HFFc6 (cell line): ENCODE data around the gene TNFSF13. TPM values are rescaled to one million over a fixed set of nuclear protein-coding genes. Genes with fewer than 3 reads are reported as not detected.

Experiments
- DNase-seq: peaks from one replicate; pipeline ENCODE4 v3.0.0-alpha.2; 2018
- H3K27ac Mint-ChIP-seq: 2 replicates; pipeline ENCODE4 v1.8.0; 2020; ENCODE audit warnings: mild to moderate bottlenecking, mixed read lengths
- H3K27me3 Mint-ChIP-seq: 2 replicates; pipeline ENCODE4 v1.8.0; 2021; ENCODE audit warnings: mild to moderate bottlenecking, moderate library complexity, mixed read lengths; ENCODE audit not compliant: insufficient read depth
- H3K36me3 Mint-ChIP-seq: 2 replicates; pipeline ENCODE4 v1.8.0; 2021; ENCODE audit warnings: low read depth, mixed read lengths
- H3K4me1 Mint-ChIP-seq: 2 replicates; pipeline ENCODE4 v1.8.0; 2020; ENCODE audit warnings: low read depth, mixed read lengths
- H3K4me3 Mint-ChIP-seq: 2 replicates; pipeline ENCODE4 v1.8.0; 2020; ENCODE audit warnings: mild to moderate bottlenecking, moderate library complexity, mixed read lengths
- H3K9me3 Mint-ChIP-seq: 2 replicates; pipeline ENCODE4 v1.8.0; 2020; ENCODE audit warnings: mild to moderate bottlenecking, mixed read lengths
- CTCF ChIP-seq: fragments of 200-600 bp; sonication (generic); IDR thresholded peaks from 2 replicates; pipeline ENCODE4 v1.5.0; 2021; ENCODE audit warnings: antibody characterized with exemption, mild to moderate bottlenecking
- total RNA-seq, 6 experiments: library from RNA; stranded (reverse); fragmentation: NEBNext Ultra II Directional; extraction: Animal tissue kit (Norgen Biotek cat#: 25700); gene quantifications; 2 replicates in 1 of 6; 3 replicates in 5 of 6; pipeline ENCODE4 v1.2.3, GENCODE V29; 2021

Gene TNFSF13
- total RNA-seq, 6 experiments from 2014 or later: 1.2 to 2.8 (median 1.5) TPM

- no peak overlapping the region for H3K27ac Mint-ChIP-seq
- DNase-seq: no peak
- no peaks in the 10 kb centered on the region for H3K4me1 Mint-ChIP-seq
- no peak for TF ChIP-seq CTCF
- peaks cover 9% of the 10 kb centered on the region for H3K27me3 Mint-ChIP-seq
- H3K36me3 Mint-ChIP-seq: peaks cover 20% of the 10 kb centered on the region
- H3K9me3 Mint-ChIP-seq: peaks cover 42% of the 10 kb centered on the region
- no peak overlapping the region for H3K4me3 Mint-ChIP-seq
Observed at GRCh38 chr17:7530023-7530900, 28.3 kb upstream of the TNFSF13 start.

GRCh38 chr17:7538050-7538449, 20.5 kb upstream of the TNFSF13 start:
- H3K4me1 Mint-ChIP-seq: 0 out of 2 replicates have a peak, but pooled peaks cover 6% of the 10 kb centered on the region
- no peak overlapping the region for H3K4me3 Mint-ChIP-seq
- no peak overlapping the region for H3K27ac Mint-ChIP-seq
- TF ChIP-seq CTCF: no peak
- H3K36me3 Mint-ChIP-seq: peaks cover 26% of the 10 kb centered on the region
- no peak for DNase-seq
- peaks cover 33% of the 10 kb centered on the region for H3K9me3 Mint-ChIP-seq
- peaks cover 12% of the 10 kb centered on the region for H3K27me3 Mint-ChIP-seq

- no peak for TF ChIP-seq CTCF
- DNase-seq: no peak
- Mint-ChIP-seq H3K4me1 (0 out of 2 replicates have a peak, but pooled peaks cover 6% of the 10 kb centered on the region), H3K9me3 (peaks cover 33% of the 10 kb centered on the region), H3K27ac (no peak overlapping the region), H3K4me3 (no peak overlapping the region), H3K27me3 (peaks cover 14% of the 10 kb centered on the region), H3K36me3 (peaks cover 26% of the 10 kb centered on the region)
Observed at GRCh38 chr17:7538891-7539545, 19.5 kb upstream of the TNFSF13 start.

DNA sequence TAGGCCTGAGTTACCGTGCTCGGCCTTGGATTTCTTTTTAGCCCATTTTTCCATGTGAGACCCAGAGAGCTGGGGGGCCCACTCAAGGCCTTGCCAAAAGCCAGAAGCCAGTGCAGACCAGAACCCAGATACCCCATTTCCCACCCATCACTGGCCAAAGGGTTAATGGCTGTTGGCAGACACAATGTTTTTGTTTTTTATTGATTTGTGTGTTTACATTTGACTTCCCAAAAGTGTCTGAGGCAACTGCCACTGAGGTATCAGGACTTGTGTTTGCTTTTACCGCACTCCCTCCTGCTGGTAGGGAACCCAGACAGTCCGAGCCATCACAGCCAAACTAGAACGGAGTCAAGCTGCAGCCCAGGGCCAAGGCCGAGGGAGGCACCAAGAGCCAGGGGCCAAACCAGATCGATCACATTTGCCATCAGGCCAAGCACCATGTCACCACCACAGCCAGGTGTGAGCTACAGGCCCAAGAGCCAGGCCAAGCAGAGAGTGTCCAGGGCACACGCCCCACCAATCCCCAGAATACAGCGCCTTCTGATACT, 17.4 kb upstream of the TNFSF13 start:
- TF ChIP-seq CTCF: no peak
- Mint-ChIP-seq H3K36me3 (peaks cover 22% of the 10 kb centered on the region), H3K27me3 (peaks cover 12% of the 10 kb centered on the region), H3K4me1 (0 out of 2 replicates have a peak, but pooled peaks cover 6% of the 10 kb centered on the region), H3K9me3 (peaks cover 24% of the 10 kb centered on the region), H3K27ac (no peak overlapping the region), H3K4me3 (no peak overlapping the region)
- DNase-seq: no peak

GRCh38 chr17:7544911-7545310, 13.6 kb upstream of the TNFSF13 start:
- no peak for DNase-seq
- Mint-ChIP-seq H3K27me3 (peaks cover 9% of the 10 kb centered on the region), H3K27ac (no peak overlapping the region), H3K4me3 (no peak overlapping the region), H3K9me3 (no peaks in the 10 kb centered on the region), H3K4me1 (peaks cover 13% of the 10 kb centered on the region), H3K36me3 (no peaks in the 10 kb centered on the region)
- no peak for TF ChIP-seq CTCF
